OCI-LY7 (cell line): ENCODE measurements around the gene NSUN2. TPM values are rescaled to one million over a fixed set of nuclear protein-coding genes. Genes with fewer than 3 reads are reported as not detected.

ENCODE experiments used
- BruUV-seq: library from RNA; stranded (reverse); fragments of 400-500 nt; replicated peaks from 2 replicates; lab custom pipeline; 2021; lab: Mats Ljungman, UMichigan
- CTCF ChIA-PET: fragments of 300-600 bp; sonication (Branson Sonifier 250); formaldehyde crosslinking; loops from one replicate; lab custom pipeline; 2022; ENCODE audit warnings: antibody characterized with exemption; ENCODE audit not compliant: unreplicated experiment; lab: Charles Lee
- POLR2A ChIA-PET: fragments of 300-600 bp; sonication (Branson Sonifier 250); formaldehyde crosslinking; loops from one replicate; lab custom pipeline; 2022; ENCODE audit warnings: antibody characterized with exemption; lab: Charles Lee
- DNase-seq: peaks from one replicate; pipeline ENCODE4 v3.0.0-alpha.2; 2015; ENCODE audit warnings: low spot score
- H2AFZ ChIP-seq: fragments of 200-600 bp; sonication (generic), shearing (Covaris generic); 2 replicates; pipeline ENCODE4 v1.6.1; 2014; ENCODE audit warnings: mild to moderate bottlenecking, antibody characterized with exemption, low read length, moderate library complexity
- H3K27ac ChIP-seq: fragments of 200-600 bp; sonication (generic); 2 replicates; pipeline ENCODE4 v1.5.1; 2014; ENCODE audit warnings: mixed run types, low read depth, mild to moderate bottlenecking, moderate library complexity, low read length, inconsistent platforms; ENCODE audit not compliant: poor library complexity, severe bottlenecking
- H3K36me3 ChIP-seq: fragments of 200-600 bp; sonication (generic); 2 replicates; pipeline ENCODE4 v1.6.1; 2014; ENCODE audit warnings: mild to moderate bottlenecking, antibody characterized with exemption, low read length, moderate library complexity, mixed read lengths; ENCODE audit not compliant: insufficient read depth
- H3K4me1 ChIP-seq: fragments of 200-600 bp; sonication (generic); 2 replicates; pipeline ENCODE4 v1.5.1; 2014; ENCODE audit warnings: mild to moderate bottlenecking, low read length; ENCODE audit not compliant: insufficient read depth, poor library complexity, severe bottlenecking
- H3K4me2 ChIP-seq: fragments of 200-600 bp; sonication (generic); 2 replicates; pipeline ENCODE4 v1.6.1; 2014; ENCODE audit warnings: mild to moderate bottlenecking, low read length
- H3K4me3 ChIP-seq: fragments of 200-600 bp; sonication (generic); 2 replicates; pipeline ENCODE4 v1.5.1; 2014; ENCODE audit warnings: mild to moderate bottlenecking, low read depth, low read length; ENCODE audit not compliant: poor library complexity, severe bottlenecking
- H3K79me2 ChIP-seq: fragments of 200-600 bp; sonication (generic); 2 replicates; pipeline ENCODE4 v1.6.1; 2016; ENCODE audit warnings: low read depth, mild to moderate bottlenecking, low read length, moderate library complexity, mixed read lengths; ENCODE audit not compliant: insufficient read depth
- H3K9me2 ChIP-seq: fragments of 200-600 bp; sonication (generic); 2 replicates; pipeline ENCODE4 v1.6.1; 2016; ENCODE audit warnings: mild to moderate bottlenecking, low read length, mixed read lengths; ENCODE audit not compliant: insufficient read depth
- H3K9me3 ChIP-seq: fragments of 200-600 bp; sonication (generic); 2 replicates; pipeline ENCODE4 v1.6.1; 2014; ENCODE audit warnings: mild to moderate bottlenecking, mixed run types, low read length, mixed read lengths
- H4K20me1 ChIP-seq: fragments of 200-600 bp; sonication (generic); 2 replicates; pipeline ENCODE4 v1.6.1; 2014; ENCODE audit warnings: mild to moderate bottlenecking, antibody characterized with exemption, low read length, moderate library complexity, mixed read lengths; ENCODE audit not compliant: insufficient read depth
- EZH2phosphoT487 ChIP-seq: fragments of 200-600 bp; sonication (generic); IDR thresholded peaks from 2 replicates; pipeline ENCODE4 v1.6.1; 2018; ENCODE audit warnings: low read depth, borderline replicate concordance, mild to moderate bottlenecking, mixed run types, antibody characterized with exemption, low read length, moderate library complexity, mixed read lengths
- intact Hi-C: fragments of 100-400 bp; cut with micrococcal nuclease; formaldehyde crosslinking; loops from one replicate; pipeline ENCODE4 v1.10.0; 2022; ENCODE audit not compliant: unreplicated experiment
- total RNA-seq, 2 experiments: library from RNA; depleted of rRNA in 1 of 2; stranded (reverse); fragments of >200 nt in 1 of 2; shearing (Covaris generic) in 1 of 2; gene quantifications; 2 replicates each; pipeline ENCODE4 v1.2.3, GENCODE V29; 2014 to 2022
- TF ChIP-seq, protein P1 (sequence below): fragments of 200-600 bp; sonication (generic); conservative IDR thresholded peaks from 2 replicates; pipeline ENCODE4 v1.5.1; 2014; ENCODE audit warnings: mild to moderate bottlenecking, antibody characterized with exemption, low read length, moderate library complexity, mixed read lengths

Gene NSUN2
- total RNA-seq, 2 experiments from 2014 or later, result 88.9 to 139 TPM

DNA sequence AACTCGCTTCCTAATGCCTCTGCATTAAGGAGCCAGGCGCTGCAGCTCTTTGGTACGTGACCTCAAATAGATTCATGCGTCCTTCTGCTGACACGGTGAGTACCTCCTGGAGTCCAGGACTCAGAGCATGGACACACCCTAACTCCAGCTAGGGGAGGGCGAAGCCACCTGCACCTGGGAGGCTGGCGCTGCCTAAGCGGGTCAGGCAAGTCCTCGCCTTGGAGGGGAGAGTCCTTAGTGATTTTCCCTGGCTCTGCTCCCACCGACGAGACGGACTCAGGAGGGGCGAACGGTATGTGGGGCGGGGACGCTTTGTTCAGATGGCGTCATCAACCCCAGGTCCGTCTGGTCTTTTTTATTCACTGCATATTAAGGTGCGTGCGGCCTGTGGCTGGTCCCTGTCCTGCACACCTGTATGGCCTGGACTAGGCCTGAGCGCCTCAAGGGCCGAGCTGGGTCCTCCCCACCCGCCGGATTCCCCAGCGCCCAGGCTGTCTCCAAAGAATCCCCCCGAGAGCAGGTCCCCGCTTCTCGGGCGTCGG, 50.3 kb downstream of the NSUN2 start:
- ChIA-PET CTCF (no interaction called here), POLR2A (no interaction called here)
- Histone ChIP-seq H3K36me3 (no peaks in the 10 kb centered on the region), H4K20me1 (no peaks in the 10 kb centered on the region), H3K27ac (no peak overlapping the region), H3K4me1 (no peaks in the 10 kb centered on the region), H3K4me2 (no peak overlapping the region), H2AFZ (no peak overlapping the region), H3K9me3 (no peaks in the 10 kb centered on the region), H3K4me3 (no peak overlapping the region), H3K79me2 (no peaks in the 10 kb centered on the region), H3K9me2 (no peaks in the 10 kb centered on the region)
- intact Hi-C loops, result no loop called here
- DNase-seq, result no peak
- TF ChIP-seq, protein P1, sequence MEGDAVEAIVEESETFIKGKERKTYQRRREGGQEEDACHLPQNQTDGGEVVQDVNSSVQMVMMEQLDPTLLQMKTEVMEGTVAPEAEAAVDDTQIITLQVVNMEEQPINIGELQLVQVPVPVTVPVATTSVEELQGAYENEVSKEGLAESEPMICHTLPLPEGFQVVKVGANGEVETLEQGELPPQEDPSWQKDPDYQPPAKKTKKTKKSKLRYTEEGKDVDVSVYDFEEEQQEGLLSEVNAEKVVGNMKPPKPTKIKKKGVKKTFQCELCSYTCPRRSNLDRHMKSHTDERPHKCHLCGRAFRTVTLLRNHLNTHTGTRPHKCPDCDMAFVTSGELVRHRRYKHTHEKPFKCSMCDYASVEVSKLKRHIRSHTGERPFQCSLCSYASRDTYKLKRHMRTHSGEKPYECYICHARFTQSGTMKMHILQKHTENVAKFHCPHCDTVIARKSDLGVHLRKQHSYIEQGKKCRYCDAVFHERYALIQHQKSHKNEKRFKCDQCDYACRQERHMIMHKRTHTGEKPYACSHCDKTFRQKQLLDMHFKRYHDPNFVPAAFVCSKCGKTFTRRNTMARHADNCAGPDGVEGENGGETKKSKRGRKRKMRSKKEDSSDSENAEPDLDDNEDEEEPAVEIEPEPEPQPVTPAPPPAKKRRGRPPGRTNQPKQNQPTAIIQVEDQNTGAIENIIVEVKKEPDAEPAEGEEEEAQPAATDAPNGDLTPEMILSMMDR, result no peak
- TF ChIP-seq EZH2phosphoT487, result no peak
- BruUV-seq, result no TSS peak

- no peak overlapping the region for H3K4me2 ChIP-seq
- DNase-seq, result no peak
- H3K9me3 ChIP-seq, result no peaks in the 10 kb centered on the region
- ChIA-PET CTCF (no interaction called here), POLR2A (interaction anchor here (0.6 kb wide), 1 partner anchor 659 kb away, joined by 3 read pairs; no protein-coding TSS in a partner anchor)
- no peaks in the 10 kb centered on the region for H4K20me1 ChIP-seq
- H3K4me3 ChIP-seq, result no peak overlapping the region
- H2AFZ ChIP-seq, result no peak overlapping the region
- no peaks in the 10 kb centered on the region for H3K4me1 ChIP-seq
- no peaks in the 10 kb centered on the region for H3K79me2 ChIP-seq
- TF ChIP-seq EZH2phosphoT487, result no peak
- TF ChIP-seq, protein P1, result no peak
- no peaks in the 10 kb centered on the region for H3K9me2 ChIP-seq
- BruUV-seq, result no TSS peak
- no peaks in the 10 kb centered on the region for H3K36me3 ChIP-seq
- intact Hi-C loops, result no loop called here
- no peak overlapping the region for H3K27ac ChIP-seq
Observed at GRCh38 chr5:6581559-6582426, 51.1 kb downstream of the NSUN2 start.

GRCh38 chr5:6581090-6581489, 51.8 kb downstream of the NSUN2 start:
- intact Hi-C loops, result no loop called here
- H3K9me3 ChIP-seq, result no peaks in the 10 kb centered on the region
- CTCF ChIA-PET, result no interaction called here
- H3K4me2 ChIP-seq, result no peak overlapping the region
- no peaks in the 10 kb centered on the region for H3K4me1 ChIP-seq
- H4K20me1 ChIP-seq, result no peaks in the 10 kb centered on the region
- no peaks in the 10 kb centered on the region for H3K36me3 ChIP-seq
- no TSS peak for BruUV-seq
- TF ChIP-seq, protein P1, result no peak
- no peak for TF ChIP-seq EZH2phosphoT487
- no peaks in the 10 kb centered on the region for H3K79me2 ChIP-seq
- DNase-seq, result no peak
- H2AFZ ChIP-seq, result no peak overlapping the region
- POLR2A ChIA-PET, result interaction anchor here (0.6 kb wide), 1 partner anchor 660 kb away, joined by 3 read pairs; no protein-coding TSS in a partner anchor
- H3K4me3 ChIP-seq, result no peak overlapping the region
- no peak overlapping the region for H3K27ac ChIP-seq
- no peaks in the 10 kb centered on the region for H3K9me2 ChIP-seq
